ENCODE measurements around the gene TMEM232.

The TMEM232 gene

GRCh38 chr5:110525762-110526161, 200.7 kb downstream of the TMEM232 start:
- no peak for TF ChIP-seq CTCF (IDR thresholded peaks at IDR 0.05)

GRCh38 chr5:110517396-110517795, 209.1 kb downstream of the TMEM232 start:
- Histone ChIP-seq H3K4me1 (ENCODE audit: control insufficient read depth in 1 of 2, insufficient read depth in 1 of 2, low read depth in 1 of 2, low read length in 1 of 2) (no peaks in the 10 kb centered on the region), H3K27me3 (no peaks in the 10 kb centered on the region), H3K9me3 (no peaks in the 10 kb centered on the region), H3K36me3 (no peaks in the 10 kb centered on the region), H3K4me3 (ENCODE audit: low read depth in 1 of 2, low read length in 1 of 2) (no peak overlapping the region), H3K27ac (no peak overlapping the region)
- TF ChIP-seq CTCF (IDR thresholded peaks at IDR 0.05), result no peak

More at GRCh38 chr5:110525762-110526161, 200.7 kb downstream of the TMEM232 start:
- H3K4me1 ChIP-seq (ENCODE audit: control insufficient read depth in 1 of 2, insufficient read depth in 1 of 2, low read depth in 1 of 2, low read length in 1 of 2), result no peaks in the 10 kb centered on the region
- H3K27ac ChIP-seq, result no peak overlapping the region
- H3K4me3 ChIP-seq (ENCODE audit: low read depth in 1 of 2, low read length in 1 of 2), result no peak overlapping the region
- H3K27me3 ChIP-seq, result no peaks in the 10 kb centered on the region
- no peaks in the 10 kb centered on the region for H3K36me3 ChIP-seq
- no peaks in the 10 kb centered on the region for H3K9me3 ChIP-seq

GRCh38 chr5:110514030-110514429, 212.4 kb downstream of the TMEM232 start:
- Histone ChIP-seq H3K4me1 (ENCODE audit: control insufficient read depth in 1 of 2, insufficient read depth in 1 of 2, low read depth in 1 of 2, low read length in 1 of 2) (no peaks in the 10 kb centered on the region), H3K27me3 (no peaks in the 10 kb centered on the region), H3K27ac (no peak overlapping the region), H3K4me3 (ENCODE audit: low read depth in 1 of 2, low read length in 1 of 2) (no peak overlapping the region), H3K9me3 (no peaks in the 10 kb centered on the region), H3K36me3 (no peaks in the 10 kb centered on the region)
- no peak for TF ChIP-seq CTCF (IDR thresholded peaks at IDR 0.05)

- Histone ChIP-seq H3K4me1 (ENCODE audit: control insufficient read depth in 1 of 2, insufficient read depth in 1 of 2, low read depth in 1 of 2, low read length in 1 of 2) (no peaks in the 10 kb centered on the region), H3K9me3 (no peaks in the 10 kb centered on the region), H3K36me3 (no peaks in the 10 kb centered on the region), H3K27ac (no peak overlapping the region), H3K4me3 (ENCODE audit: low read depth in 1 of 2, low read length in 1 of 2) (no peak overlapping the region), H3K27me3 (no peaks in the 10 kb centered on the region)
- TF ChIP-seq CTCF (IDR thresholded peaks at IDR 0.05), result no peak
These were observed 214.2 kb downstream of the TMEM232 start for GRCh38 chr5:110512266-110512665.

- no peaks in the 10 kb centered on the region for H3K36me3 ChIP-seq
- no peak for TF ChIP-seq CTCF (IDR thresholded peaks at IDR 0.05)
- H3K27ac ChIP-seq, result no peak overlapping the region
- no peaks in the 10 kb centered on the region for H3K9me3 ChIP-seq
- no peaks in the 10 kb centered on the region for H3K4me1 ChIP-seq (ENCODE audit: control insufficient read depth in 1 of 2, insufficient read depth in 1 of 2, low read depth in 1 of 2, low read length in 1 of 2)
- no peak overlapping the region for H3K4me3 ChIP-seq (ENCODE audit: low read depth in 1 of 2, low read length in 1 of 2)
- H3K27me3 ChIP-seq, result no peaks in the 10 kb centered on the region
These were observed 216.3 kb downstream of the TMEM232 start for GRCh38 chr5:110510146-110510545.

- Histone ChIP-seq H3K4me3 (ENCODE audit: low read depth in 1 of 2, low read length in 1 of 2) (no peak overlapping the region), H3K27ac (no peak overlapping the region), H3K4me1 (ENCODE audit: control insufficient read depth in 1 of 2, insufficient read depth in 1 of 2, low read depth in 1 of 2, low read length in 1 of 2) (no peaks in the 10 kb centered on the region), H3K27me3 (no peaks in the 10 kb centered on the region), H3K36me3 (no peaks in the 10 kb centered on the region), H3K9me3 (no peaks in the 10 kb centered on the region)
- TF ChIP-seq CTCF (IDR thresholded peaks at IDR 0.05), result no peak
These were observed 218.5 kb downstream of the TMEM232 start for GRCh38 chr5:110507972-110508371.
